Skeletal muscle cell (primary cell): ENCODE measurements around the gene CDK18.

Experiments used
- DNase-seq: peaks from one replicate; pipeline ENCODE4 v3.0.0-alpha.2; 2010; ENCODE audit warnings: low read depth
- H3K4me3 ChIP-seq: 2 replicates; pipeline ENCODE4 v1.5.1; 2011; ENCODE audit warnings: low read depth, mild to moderate bottlenecking, control low read depth, low read length, moderate library complexity

Gene CDK18

DNA sequence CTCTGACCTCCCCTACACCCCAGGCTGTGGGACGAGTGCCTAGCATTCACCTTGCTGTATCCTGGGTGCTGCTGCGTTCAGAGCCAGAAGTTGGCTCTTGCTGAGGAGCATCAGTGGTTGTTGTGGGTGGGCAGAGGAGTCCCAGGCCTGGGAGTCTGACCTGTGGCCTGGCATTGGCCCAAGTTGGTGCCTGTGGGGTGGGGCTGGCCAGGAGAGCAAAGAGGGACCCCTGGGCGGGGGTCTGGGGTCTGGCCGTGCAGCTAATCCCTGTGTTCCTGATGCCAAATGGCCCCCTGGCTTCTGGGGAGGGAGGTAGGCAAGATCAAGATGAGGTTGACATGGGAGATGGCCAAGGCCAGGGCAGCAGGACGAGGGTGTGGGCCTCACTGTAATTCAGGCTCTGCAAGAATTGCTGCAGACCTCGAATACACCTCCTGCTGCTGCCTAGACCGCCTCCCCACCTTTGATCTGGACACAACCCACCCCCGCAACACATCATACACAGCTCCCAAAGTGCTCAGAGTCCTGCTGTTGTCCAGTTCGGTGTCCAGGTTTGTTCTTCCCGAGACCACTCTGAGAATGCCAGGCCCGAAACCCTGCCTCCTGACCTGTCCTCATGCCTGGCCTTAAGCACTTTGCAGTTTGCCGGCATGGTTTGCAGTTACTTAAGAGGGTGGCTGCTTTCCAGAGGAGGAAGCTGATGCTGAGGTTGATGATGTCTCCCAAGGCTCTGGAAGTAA lies 28.7 kb downstream of the CDK18 start:
- H3K4me3 ChIP-seq, result no peak overlapping the region
- no peak for DNase-seq

DNA sequence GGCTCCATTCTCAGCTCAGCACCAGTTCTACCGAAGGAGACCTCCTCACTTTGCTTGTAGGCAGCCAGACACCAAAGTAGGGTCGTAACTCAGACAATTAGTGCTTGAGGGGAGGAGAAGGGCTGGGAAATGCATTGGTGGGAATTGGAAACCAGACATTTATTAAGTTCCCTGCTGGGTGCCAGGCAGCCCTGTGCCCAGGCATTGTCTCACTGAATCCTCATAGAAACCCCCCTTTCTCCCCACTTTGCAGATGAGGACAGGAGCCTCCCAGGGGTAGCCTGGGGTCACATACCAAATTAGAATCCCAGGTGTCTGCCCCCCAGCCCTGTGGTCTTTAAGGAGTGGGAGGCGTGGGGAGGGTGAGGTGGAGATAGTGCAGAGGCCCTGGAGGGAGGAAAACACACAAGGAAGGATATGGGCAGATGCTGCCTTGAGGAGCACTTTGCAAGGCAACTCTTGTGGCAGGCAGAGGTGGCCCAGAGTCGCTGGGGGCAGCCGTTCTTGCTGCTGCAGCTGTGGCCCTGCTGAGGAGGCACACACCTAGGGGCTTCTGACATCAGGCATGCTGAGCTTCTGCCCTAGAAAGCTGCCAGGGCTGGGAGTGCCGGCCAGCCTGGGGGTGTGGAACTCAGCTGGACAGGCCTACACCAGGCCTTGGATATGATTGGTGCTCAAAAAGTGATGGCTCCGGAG lies 29.4 kb downstream of the CDK18 start:
- no peak overlapping the region for H3K4me3 ChIP-seq

DNA sequence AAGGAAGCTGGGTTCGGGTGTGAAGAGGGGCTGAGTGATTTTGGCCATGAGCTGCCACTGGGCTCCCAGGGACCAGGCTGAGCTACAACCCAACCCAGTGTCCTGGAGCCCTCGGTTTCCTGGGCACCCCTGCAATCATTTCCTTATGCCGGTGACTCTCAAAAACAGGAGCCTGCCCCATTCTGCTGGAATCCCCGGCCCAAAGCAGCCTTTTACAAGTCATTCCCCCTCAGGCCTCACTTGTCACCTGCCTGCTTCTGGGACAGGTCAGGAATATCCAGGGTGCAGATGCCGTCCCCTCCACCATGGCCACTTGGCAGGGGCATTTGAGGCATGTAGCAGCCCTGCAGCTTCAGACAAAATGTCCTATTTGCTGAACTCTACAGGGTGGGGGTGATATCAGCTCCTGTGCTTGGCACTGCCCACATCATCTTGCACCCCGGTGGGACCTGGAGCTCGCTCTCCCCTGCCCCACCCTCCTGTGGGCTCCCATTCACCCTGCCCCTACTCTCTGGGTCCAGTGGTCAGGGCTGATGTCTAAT lies 30.0 kb downstream of the CDK18 start:
- DNase-seq, result no peak
- no peak overlapping the region for H3K4me3 ChIP-seq

More for the DNA sequence above, 29.4 kb downstream of the CDK18 start:
- no peak for DNase-seq

GRCh38 chr1:205535096-205535495 lies 30.6 kb downstream of the CDK18 start:
- no peak for DNase-seq
- no peak overlapping the region for H3K4me3 ChIP-seq

- DNase-seq, result no peak
- no peak overlapping the region for H3K4me3 ChIP-seq
Measured at GRCh38 chr1:205535866-205536758, 31.6 kb downstream of the CDK18 start.

GRCh38 chr1:205536759-205537361 lies 32.4 kb downstream of the CDK18 start:
- no peak for DNase-seq
- H3K4me3 ChIP-seq, result no peak overlapping the region

GRCh38 chr1:205537386-205538018 lies 33.0 kb downstream of the CDK18 start:
- no peak for DNase-seq
- H3K4me3 ChIP-seq, result no peak overlapping the region

DNA sequence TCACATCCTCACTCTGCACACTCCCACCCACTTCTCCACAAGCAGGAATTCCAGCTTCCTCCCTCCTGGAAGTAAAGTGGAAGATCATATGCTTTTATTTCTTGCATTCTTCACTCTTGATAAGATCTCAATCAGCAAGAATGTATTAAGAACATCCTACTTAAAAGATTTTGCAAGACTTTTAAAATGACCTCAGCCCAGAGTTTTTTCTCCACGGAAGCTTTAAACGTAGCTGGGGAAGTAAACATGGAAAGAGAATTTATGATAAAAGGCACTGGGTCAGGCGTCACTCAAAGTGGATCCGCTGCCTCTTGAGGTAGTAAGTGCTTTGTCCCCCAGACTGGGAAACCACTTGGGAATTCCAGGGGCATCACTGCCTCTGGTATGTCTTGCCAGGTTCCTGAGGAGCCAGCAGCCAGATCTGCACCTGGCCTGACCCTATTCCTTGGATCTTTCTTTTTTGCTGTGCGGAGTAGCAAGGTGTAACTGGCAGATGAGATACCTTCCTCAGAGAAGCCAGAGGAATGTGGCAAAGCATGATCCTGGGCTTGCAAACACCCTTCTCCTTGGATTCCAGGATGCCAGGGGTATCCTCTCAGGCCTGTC lies 33.9 kb downstream of the CDK18 start:
- no peak overlapping the region for H3K4me3 ChIP-seq
- no peak for DNase-seq

DNA sequence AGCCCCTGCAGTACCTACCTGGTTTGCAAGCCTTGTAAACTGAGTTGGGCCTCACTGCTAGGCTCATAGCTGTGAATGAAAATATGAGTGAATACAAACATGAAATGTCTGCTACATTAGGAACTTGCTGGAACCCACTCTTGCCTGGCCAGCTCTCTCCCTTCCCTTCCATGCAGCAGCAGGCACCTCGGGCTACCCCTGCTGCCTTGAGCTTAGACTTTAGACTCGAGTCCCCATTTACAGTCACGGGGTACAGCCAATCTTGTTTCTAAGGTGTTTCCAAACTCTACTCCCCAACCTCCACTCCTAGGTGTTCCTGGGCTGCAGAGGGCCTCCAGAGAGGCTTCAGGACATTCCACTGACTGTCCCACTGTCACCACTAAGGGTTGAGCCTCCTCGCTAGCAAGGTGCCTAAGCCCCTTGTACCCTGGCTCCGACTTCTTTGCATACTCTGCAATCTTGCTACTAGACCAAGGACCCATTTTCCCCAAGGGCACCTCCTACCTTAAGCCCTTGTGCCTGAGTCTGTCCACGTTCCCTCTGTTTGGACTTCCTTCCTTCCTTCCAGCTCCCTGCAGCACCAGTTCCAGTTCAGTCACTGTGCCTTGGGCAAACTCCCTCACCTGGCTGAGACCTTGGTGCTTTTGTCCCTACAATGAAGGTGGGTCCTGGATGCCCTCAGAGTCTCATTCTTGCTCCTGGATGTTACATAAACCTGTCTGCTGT lies 36.9 kb downstream of the CDK18 start:
- no peak for DNase-seq
- no peak overlapping the region for H3K4me3 ChIP-seq

- no peak overlapping the region for H3K4me3 ChIP-seq
- no peak for DNase-seq
Measured at GRCh38 chr1:205542367-205542766, 37.9 kb downstream of the CDK18 start.

DNA sequence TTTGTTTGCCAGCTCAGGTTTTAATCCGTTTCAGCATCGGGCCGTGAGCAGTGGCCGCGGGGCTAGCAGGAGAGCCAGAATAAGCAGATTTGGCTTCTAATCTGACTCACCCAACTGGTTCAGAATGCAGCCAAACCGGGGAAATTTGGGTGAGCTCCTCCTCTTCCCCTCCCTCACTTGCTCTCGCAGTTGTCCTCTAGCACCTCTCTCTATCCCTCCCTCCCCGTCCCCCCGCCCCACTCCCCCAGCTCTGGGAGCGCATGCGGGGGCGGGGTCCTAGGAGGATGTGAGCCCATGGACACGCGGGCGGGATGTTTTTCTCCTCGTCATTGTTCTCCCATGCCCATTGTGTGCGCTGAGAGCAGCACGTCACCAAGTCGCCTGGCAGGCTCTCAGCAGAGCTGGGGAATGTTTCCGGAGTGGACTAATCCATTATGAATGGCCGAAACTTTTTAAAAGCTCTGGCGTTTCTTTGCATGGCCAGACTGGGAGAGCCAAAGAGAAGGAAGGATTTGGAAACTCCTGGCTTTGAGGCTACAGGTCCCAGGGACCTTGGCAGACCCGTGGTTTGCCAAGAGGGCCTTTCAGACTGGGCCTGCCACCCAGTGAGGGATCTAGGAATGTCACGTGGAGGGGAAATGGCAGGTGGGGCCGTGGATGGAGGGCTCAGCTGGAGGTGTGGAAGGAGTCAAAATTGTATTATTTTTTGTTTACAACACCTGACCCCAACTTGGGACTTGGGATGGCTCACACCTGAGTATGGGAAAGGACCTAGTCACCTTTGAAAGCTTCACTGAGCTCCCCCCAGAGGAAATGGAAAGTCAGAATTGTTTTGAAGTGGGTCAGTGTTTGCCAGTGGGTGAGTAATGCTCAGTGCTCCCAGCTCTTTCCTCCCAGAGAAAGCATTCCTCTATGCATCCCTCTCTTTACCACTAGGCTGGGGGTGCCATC lies 39.2 kb downstream of the CDK18 start:
- peak; percentile 64 for DNase-seq
- peak overlapping the region; percentile 32 for H3K4me3 ChIP-seq

- no peak for DNase-seq
- no peak overlapping the region for H3K4me3 ChIP-seq
Measured at GRCh38 chr1:205545001-205545919, 40.8 kb downstream of the CDK18 start.

DNA sequence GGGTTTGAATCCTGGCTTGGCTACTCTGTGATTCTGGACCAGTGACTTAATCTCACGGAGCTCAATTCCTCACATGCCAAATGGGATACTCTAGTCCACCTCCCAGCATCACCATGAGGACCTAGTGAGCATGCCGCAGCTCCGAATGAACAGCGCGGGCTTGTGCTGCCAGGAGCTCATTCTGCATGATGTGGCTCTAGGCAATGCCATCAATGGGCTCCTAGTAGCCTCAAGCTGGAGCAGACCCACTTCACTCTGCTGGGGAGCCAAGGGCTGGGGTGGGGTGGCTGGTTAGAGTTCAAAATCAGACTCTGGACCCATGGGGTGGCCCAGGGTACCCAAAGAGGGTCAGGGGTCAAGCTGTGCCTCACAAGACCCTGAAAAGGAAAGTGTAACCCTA lies 41.5 kb downstream of the CDK18 start:
- H3K4me3 ChIP-seq, result no peak overlapping the region
- DNase-seq, result no peak

DNA sequence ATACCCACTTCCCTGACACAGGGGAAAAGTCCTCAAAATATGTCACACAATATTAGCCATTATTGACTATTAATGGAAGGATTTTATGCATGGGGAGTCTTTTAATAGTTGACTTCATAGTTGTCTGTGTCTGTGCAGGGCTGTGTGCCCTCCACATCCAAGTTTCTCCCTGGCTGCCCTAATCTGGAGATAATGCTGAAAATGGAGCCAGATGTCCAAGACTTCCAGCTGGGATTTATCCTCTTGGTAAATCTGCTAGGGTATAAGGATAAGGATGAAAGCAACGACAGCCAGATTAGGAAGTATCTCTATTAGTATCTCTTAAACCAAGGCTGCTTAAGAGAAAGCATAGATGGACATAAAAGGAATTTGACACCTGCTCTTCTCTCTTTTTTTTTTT lies 42.1 kb downstream of the CDK18 start:
- no peak for DNase-seq
- H3K4me3 ChIP-seq, result no peak overlapping the region

DNA sequence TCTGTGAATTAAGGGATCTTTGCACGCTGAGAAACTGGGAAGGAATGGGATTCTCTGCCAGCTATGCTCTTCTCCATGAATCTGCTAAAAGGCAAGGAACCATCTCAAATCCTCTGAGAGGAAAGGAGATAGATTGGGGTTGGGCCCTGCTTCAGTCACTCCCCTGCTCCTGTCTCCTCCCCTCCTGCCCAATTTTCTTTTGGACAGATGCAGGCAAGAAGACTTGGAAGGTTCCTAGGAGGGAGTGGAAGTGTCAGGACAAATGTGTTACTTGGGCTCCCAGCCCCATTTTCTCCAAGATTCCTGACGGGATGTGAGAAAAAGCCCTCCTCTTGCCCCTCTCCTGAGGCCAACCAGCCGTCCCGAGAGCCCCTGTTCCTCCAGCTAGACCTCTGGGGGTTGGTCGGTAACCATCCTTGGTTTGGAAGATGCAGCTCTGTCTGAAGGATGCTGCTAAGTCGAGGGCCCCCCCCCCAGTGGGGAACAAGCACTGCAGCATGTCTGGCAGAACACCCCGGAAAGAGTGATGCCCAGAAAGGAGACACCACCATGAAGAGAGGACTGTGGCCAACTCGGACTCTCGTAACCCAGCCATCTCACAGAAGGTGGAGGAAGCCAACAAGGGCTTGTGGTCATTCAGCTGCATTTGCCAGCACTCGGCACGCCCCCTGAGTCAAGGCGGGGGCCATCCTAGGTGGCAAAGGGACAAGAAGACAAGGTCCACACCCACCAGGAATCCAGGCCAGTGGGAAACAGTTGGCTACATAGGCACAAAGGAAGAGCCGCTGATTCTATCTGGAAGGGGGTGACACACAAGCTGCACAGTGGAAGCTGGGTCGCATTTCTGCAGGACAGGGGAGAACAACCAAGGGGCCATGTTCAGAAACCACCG lies 43.7 kb downstream of the CDK18 start:
- DNase-seq, result no peak
- H3K4me3 ChIP-seq, result no peak overlapping the region
